Pericardium fibroblast (primary cell): ENCODE measurements around the gene ZNF823. TPM values are rescaled to one million over a fixed set of nuclear protein-coding genes. Genes with fewer than 3 reads are reported as not detected.

ENCODE experiments used
- total RNA-seq: library from RNA; depleted of rRNA; stranded (reverse); fragments of >200 nt; gene quantifications from 2 replicates; pipeline ENCODE4 v1.2.3, GENCODE V29; 2015

Gene ZNF823
- 0.85 and 2.7 TPM in 2 replicates for total RNA-seq

GRCh38 chr19:11738746-11739620 lies at the start of gene ZNF823:
TSS of gene ZNF823 (minus strand) at chr19:11738946. CDS start at chr19:11738819, 127 bp downstream.

GRCh38 chr19:11766597-11767591 lies 28.1 kb upstream of the ZNF823 start, which contains the start of gene ZNF441:
TSS of gene ZNF441 (plus strand) at chr19:11767000. CDS start at chr19:11767194, 194 bp downstream.

Other genes with a start within 250 kb of the ZNF823 start
- gene ZNF653, start 233.1 kb downstream of the ZNF823 start, total RNA-seq, result 3.6 and 3.9 TPM in 2 replicates
- 39.7 and 61.2 TPM in 2 replicates for gene ECSIT, start 209.8 kb downstream of the ZNF823 start, total RNA-seq
- 12.2 and 33.3 TPM in 2 replicates for gene CNN1, start 200.1 kb downstream of the ZNF823 start, total RNA-seq
- 42.6 and 44.1 TPM in 2 replicates for gene ELOF1, start 179.7 kb downstream of the ZNF823 start, total RNA-seq
- gene ACP5, start 161.3 kb downstream of the ZNF823 start, total RNA-seq, result not detected in 2 replicates
- 9.4 and 9.5 TPM in 2 replicates for gene ZNF627, start 141.5 kb downstream of the ZNF823 start, total RNA-seq
- 2.0 and 3.7 TPM in 2 replicates for gene ZNF441, start 28.1 kb upstream of the ZNF823 start, total RNA-seq
- gene ZNF491, start 59.6 kb upstream of the ZNF823 start, total RNA-seq, result 0.58 TPM in 1 of 2 replicates, not detected in the other
- gene ZNF440, start 75.3 kb upstream of the ZNF823 start, total RNA-seq, result 2.7 and 4.8 TPM in 2 replicates
- 0.34 and 2.1 TPM in 2 replicates for gene ZNF439, start 109.8 kb upstream of the ZNF823 start, total RNA-seq
- gene ZNF69, start 148.8 kb upstream of the ZNF823 start, total RNA-seq, result 3.4 and 5.8 TPM in 2 replicates
- 3.1 and 4.9 TPM in 2 replicates for gene ZNF700, start 186.2 kb upstream of the ZNF823 start, total RNA-seq
- gene ZNF763, start 226.1 kb upstream of the ZNF823 start, total RNA-seq, result 0.85 and 1.6 TPM in 2 replicates